Astrocyte of the cerebellum (primary cell): ENCODE data around the gene FAM78B.

Source experiments
- DNase-seq: peaks from one replicate; pipeline ENCODE4 v3.0.0-alpha.2; 2011; ENCODE audit warnings: low read depth
- H3K4me3 ChIP-seq: 2 replicates; pipeline ENCODE4 v1.5.1; 2011; ENCODE audit warnings: mild to moderate bottlenecking, low read depth, low read length, moderate library complexity
- in situ Hi-C: cut with HindIII; loops from 2 replicates; pipeline ENCODE4 v1.10.0; 2017; ENCODE audit warnings: low sequenced_read_pairs
- TF ChIP-seq, protein P1 (sequence below): IDR thresholded peaks from 2 replicates; pipeline ENCODE4 v1.5.1; 2012; ENCODE audit warnings: low read length, low read depth, moderate library complexity, mild to moderate bottlenecking; ENCODE audit errors: missing control alignments

FAM78B gene

DNA sequence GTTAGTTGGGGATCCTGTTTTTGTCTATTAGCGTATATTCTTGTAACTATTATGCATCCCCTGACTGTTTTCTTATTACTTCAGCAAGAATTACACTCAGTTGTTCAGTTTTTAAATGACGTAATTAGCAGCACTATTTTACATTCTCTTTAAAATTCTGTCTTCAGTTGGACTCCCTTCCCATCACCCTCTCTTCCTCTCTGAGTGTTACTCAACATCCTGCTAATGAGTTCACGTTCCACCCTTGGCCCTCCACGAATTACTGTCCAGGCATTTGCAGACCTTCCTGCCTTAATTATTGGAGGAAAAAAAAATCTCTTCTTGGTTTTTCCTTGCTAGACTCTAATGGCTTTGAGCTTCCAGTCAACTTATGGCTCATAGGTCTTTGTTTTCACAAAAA lies 23.6 kb upstream of the FAM78B start:
- TF ChIP-seq, protein P1, sequence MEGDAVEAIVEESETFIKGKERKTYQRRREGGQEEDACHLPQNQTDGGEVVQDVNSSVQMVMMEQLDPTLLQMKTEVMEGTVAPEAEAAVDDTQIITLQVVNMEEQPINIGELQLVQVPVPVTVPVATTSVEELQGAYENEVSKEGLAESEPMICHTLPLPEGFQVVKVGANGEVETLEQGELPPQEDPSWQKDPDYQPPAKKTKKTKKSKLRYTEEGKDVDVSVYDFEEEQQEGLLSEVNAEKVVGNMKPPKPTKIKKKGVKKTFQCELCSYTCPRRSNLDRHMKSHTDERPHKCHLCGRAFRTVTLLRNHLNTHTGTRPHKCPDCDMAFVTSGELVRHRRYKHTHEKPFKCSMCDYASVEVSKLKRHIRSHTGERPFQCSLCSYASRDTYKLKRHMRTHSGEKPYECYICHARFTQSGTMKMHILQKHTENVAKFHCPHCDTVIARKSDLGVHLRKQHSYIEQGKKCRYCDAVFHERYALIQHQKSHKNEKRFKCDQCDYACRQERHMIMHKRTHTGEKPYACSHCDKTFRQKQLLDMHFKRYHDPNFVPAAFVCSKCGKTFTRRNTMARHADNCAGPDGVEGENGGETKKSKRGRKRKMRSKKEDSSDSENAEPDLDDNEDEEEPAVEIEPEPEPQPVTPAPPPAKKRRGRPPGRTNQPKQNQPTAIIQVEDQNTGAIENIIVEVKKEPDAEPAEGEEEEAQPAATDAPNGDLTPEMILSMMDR, result no peak
- H3K4me3 ChIP-seq, result no peak overlapping the region
- DNase-seq, result no peak
- in situ Hi-C loops, result no loop called here

DNA sequence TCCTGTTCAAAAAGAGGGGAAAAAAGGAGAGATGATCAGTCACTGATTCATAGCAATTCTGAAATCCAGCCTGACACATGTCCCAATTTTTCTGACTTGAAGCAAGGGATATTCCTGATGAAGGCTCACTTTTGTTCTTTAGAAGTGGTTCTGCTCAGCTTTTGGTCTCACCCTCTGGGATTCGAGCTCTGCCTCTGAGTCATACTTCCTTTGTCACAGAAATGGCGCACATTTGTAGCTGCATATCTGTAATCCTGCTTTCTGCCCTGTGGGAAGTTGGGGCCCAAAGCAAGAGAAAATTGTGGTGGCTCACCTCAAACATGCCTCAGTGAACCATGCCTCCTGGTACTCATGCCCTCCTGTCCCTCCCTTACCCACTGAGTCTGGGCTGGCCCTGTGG lies 22.3 kb upstream of the FAM78B start:
- no peak for DNase-seq

DNA sequence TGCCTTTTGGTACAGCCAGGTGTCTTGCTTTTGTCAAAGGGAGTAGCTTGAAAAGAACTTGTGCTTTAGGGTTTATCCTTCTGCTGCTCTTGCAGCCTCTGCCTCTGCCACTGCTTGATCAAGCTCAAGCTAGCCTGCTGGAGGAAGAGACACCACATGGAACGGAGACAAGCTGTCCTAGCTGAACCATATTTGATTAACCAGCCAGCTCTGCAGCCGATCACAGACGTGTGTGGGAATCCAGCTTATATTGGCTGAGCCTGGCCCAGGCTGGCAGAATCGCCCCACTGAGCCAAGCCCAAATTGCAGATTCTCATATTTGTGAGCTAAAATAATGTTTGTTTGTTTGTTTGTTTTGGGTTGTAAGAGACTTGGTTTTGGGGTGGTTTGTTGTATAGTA lies 18.7 kb upstream of the FAM78B start:
- no peak overlapping the region for H3K4me3 ChIP-seq
- no peak for DNase-seq
- in situ Hi-C loops, result no loop called here
- TF ChIP-seq, protein P1, result no peak

More for the DNA sequence above, 22.3 kb upstream of the FAM78B start:
- no peak overlapping the region for H3K4me3 ChIP-seq
- TF ChIP-seq, protein P1, result no peak
- in situ Hi-C loops, result no loop called here

DNA sequence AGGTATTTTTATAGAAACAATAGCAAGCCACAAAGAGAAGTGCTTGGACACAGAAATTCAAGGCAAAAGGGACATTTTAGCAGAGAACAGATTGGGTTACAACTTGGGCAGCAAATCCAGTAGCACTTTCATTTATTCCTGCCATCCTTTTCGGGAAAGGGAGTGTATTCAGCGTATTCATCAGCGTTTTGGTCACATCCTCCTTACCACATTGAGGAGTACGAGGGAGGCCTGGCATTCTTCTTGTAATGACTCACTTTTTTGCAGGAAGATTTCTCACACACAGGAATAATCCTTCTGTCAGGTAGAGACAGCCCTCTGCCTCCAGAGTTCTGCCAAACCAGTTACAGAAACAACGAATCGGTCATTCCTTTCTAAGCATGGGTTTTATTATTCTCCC lies 18.1 kb upstream of the FAM78B start:
- H3K4me3 ChIP-seq, result no peak overlapping the region
- DNase-seq, result peak; percentile 81
- in situ Hi-C loops, result no loop called here
- TF ChIP-seq, protein P1, result no peak

DNA sequence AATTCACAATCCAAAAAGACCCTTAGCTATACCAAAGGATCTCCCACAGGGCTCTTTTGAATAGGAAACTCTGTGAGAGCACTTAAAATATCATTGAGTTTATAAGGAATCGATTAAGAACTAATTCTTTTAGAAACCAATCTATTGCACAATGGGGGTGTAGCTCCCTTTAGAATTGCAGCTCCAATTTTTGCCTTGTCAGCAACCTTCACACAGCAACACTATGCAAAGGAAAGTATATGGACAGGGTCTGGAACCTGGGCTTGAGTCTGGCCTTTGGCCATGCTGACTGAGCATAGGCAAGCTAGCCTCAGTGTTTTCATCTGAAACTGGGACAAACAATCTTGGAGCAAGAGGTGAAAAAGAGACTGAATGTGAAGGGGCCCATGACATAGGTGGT lies 17.2 kb upstream of the FAM78B start:
- DNase-seq, result no peak
- TF ChIP-seq, protein P1, result no peak
- no peak overlapping the region for H3K4me3 ChIP-seq
- in situ Hi-C loops, result no loop called here

DNA sequence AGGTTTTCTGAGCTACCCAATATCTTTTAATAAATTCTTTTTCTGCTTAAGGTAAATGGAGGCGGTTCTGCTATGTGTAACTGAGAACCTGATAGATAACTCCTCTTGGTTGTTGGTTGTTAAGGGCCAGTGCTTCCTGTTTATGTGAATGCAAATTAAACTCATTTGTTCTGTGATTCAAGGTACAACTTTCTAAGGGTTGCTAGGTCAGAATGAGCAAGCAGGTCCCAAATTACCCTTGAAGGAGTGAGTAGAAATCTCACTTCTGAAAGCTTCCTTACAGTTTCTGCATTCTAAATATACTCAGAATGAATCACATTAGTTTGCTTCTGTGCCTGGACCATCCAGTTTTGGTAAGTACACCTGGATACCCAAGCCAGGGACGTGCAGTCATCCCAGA lies 15.5 kb upstream of the FAM78B start:
- TF ChIP-seq, protein P1, result no peak
- no peak overlapping the region for H3K4me3 ChIP-seq
- DNase-seq, result no peak
- in situ Hi-C loops, result no loop called here

DNA sequence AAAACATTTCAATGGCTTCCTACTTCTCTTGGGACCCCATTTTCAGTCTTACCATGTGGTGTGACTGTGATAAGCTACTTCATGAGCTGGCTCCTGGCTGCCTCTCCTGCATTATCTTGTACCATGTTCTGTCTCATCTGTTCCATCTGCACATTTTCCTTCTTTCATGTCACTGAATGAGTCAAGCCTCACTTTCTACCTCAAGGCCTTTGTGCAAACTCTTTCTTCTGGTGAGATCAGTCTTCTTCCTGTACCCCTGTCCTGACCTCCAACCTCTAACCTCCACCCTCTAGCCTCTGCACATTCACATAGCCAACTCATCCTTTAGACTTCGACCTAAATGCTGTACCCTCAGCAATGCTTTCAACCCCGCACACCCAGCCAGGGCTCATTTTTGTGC lies 9.6 kb upstream of the FAM78B start:
- in situ Hi-C loops, result no loop called here
- TF ChIP-seq, protein P1, result no peak
- H3K4me3 ChIP-seq, result no peak overlapping the region
- no peak for DNase-seq
